K562 (cell line): ENCODE measurements around the gene FRMD5. TPM values are rescaled to one million over a fixed set of nuclear protein-coding genes. Genes with fewer than 3 reads are reported as not detected.

Experiments
- ATAC-seq: fragments of 200-7000 bp; cut with Tn5 transposase; 3 replicates; pipeline ENCODE4 v1.9.1; 2020; ENCODE audit warnings: moderate library complexity
- BruUV-seq: library from RNA; stranded (reverse); fragments of 400-500 nt; replicated peaks from 2 replicates; lab custom pipeline; 2021; lab: Mats Ljungman, UMichigan
- CTCF ChIA-PET: fragments of 300-600 bp; formaldehyde crosslinking; extraction: SDS; loops from one replicate; lab custom pipeline; 2021; ENCODE audit warnings: low intra/inter-chr PET ratio; lab: Yijun Ruan, JAX
- POLR2A ChIA-PET: fragments of 300-600, 350-650 bp; sonication (Branson Sonifier 250); formaldehyde crosslinking; extraction: SDS; loops from one replicate; lab custom pipeline; 2021; ENCODE audit warnings: antibody characterized with exemption, inconsistent platforms; lab: Yijun Ruan, JAX
- DNase-seq, 4 experiments: peaks; one replicate each; pipeline versions ENCODE4 v3.0.0 to v3.0.0-alpha.2; 2011 to 2018; ENCODE audit warnings: low spot score in 3 of 4, mixed read lengths in 3 of 4; ENCODE audit errors: extremely low read depth in 1 of 4
- FAIRE-seq: peaks from 2 replicates; lab custom pipeline; 2011; peaks lifted over from hg19 to GRCh38; lab: Jason Lieb, UNC
- H2AFZ ChIP-seq: 2 replicates; pipeline ENCODE4 v1.6.0; 2011; ENCODE audit warnings: low read depth, low read length, control low read depth, inconsistent platforms
- H3K27ac ChIP-seq: fragments of 200-600 bp; 3 replicates; pipeline ENCODE4 v1.8.0; 2011; ENCODE audit warnings: low read depth, mild to moderate bottlenecking, control low read depth, inconsistent platforms, low read length, moderate library complexity, mixed read lengths; ENCODE audit errors: extremely low read depth
- H3K27me3 ChIP-seq, 2 experiments: fragments of 300-600 bp in 1 of 2; 2 replicates in 1 of 2; 3 replicates in 1 of 2; pipeline versions ENCODE4 v1.6.0 to v1.8.0; 2011; ENCODE audit warnings: inconsistent platforms in 2 of 2, low read length in 2 of 2, mild to moderate bottlenecking in 1 of 2, mixed read lengths in 1 of 2, moderate library complexity in 1 of 2; ENCODE audit not compliant: control insufficient read depth in 2 of 2, insufficient read depth in 2 of 2
- H3K36me3 ChIP-seq: fragments of 300-600 bp; 3 replicates; pipeline ENCODE4 v1.8.0; 2011; ENCODE audit warnings: mild to moderate bottlenecking, low read length, inconsistent platforms; ENCODE audit not compliant: control insufficient read depth, insufficient read depth
- H3K4me1 ChIP-seq, 2 experiments: fragments of 200-600 bp in 1 of 2; replicated peaks in 1 of 2; 2 replicates in 1 of 2; 3 replicates in 1 of 2; pipeline versions ENCODE4 v1.5.1 to v1.8.0; 2011; ENCODE audit warnings: inconsistent platforms in 2 of 2, low read length in 2 of 2, mild to moderate bottlenecking in 1 of 2, mixed read lengths in 1 of 2, moderate library complexity in 1 of 2; ENCODE audit not compliant: control insufficient read depth in 2 of 2, insufficient read depth in 2 of 2
- H3K4me2 ChIP-seq: 2 replicates; pipeline ENCODE4 v1.6.1; 2011; ENCODE audit warnings: low read length, control low read depth, inconsistent platforms, mixed read lengths; ENCODE audit not compliant: insufficient read depth
- H3K4me3 ChIP-seq: fragments of 200-600 bp; sonication (generic), shearing (Covaris generic); 2 replicates; pipeline ENCODE4 v1.5.1; 2016; ENCODE audit warnings: control low read depth, inconsistent platforms
- H3K79me2 ChIP-seq: fragments of 200-600 bp; 3 replicates; pipeline ENCODE4 v1.8.0; 2011; ENCODE audit warnings: low read length, inconsistent platforms; ENCODE audit not compliant: control insufficient read depth, insufficient read depth
- H3K9ac ChIP-seq, 2 experiments: 2 replicates each; pipeline versions ENCODE4 v1.6.0 to v1.6.1; 2011; ENCODE audit warnings: low read depth in 2 of 2, low read length in 2 of 2, control low read depth in 1 of 2, inconsistent platforms in 1 of 2, mild to moderate bottlenecking in 1 of 2, mixed read lengths in 1 of 2; ENCODE audit not compliant: insufficient read depth in 1 of 2
- H3K9me1 ChIP-seq: one replicate; pipeline ENCODE4 v1.6.0; 2011; ENCODE audit warnings: inconsistent platforms, mild to moderate bottlenecking, low read length, moderate library complexity; ENCODE audit not compliant: control insufficient read depth, insufficient read depth
- H3K9me3 ChIP-seq: replicated peaks from 2 replicates; pipeline ENCODE4 v1.5.1; 2011; ENCODE audit warnings: low read depth, low read length, inconsistent platforms; ENCODE audit not compliant: control insufficient read depth, insufficient read depth
- H4K20me1 ChIP-seq: replicated peaks from 2 replicates; pipeline ENCODE4 v1.6.1; 2011; ENCODE audit warnings: low read length, inconsistent platforms, mixed read lengths; ENCODE audit not compliant: control insufficient read depth, insufficient read depth
- CBX1 ChIP-seq: sonication (generic); IDR thresholded peaks from 2 replicates; pipeline ENCODE4 v1.6.1; 2016; ENCODE audit warnings: antibody characterized with exemption, low read depth, mild to moderate bottlenecking
- DNMT1 ChIP-seq: fragments of 450-650 bp; IDR thresholded peaks from 2 replicates; pipeline ENCODE4 v1.6.1; 2016; ENCODE audit warnings: antibody characterized with exemption, mild to moderate bottlenecking
- RHOXF2B ChIP-seq: fragments of 250-450 bp; sonication (Bioruptor Pico); conservative IDR thresholded peaks from 2 replicates; pipeline ENCODE4 v1.5.1; 2021
- SETDB1 ChIP-seq: IDR thresholded peaks from one replicate; pipeline ENCODE4 v1.6.1; 2012; ENCODE audit warnings: low read length, control low read depth, inconsistent platforms
- SMC3 ChIP-seq: conservative IDR thresholded peaks from 2 replicates; pipeline ENCODE4 v1.6.1; 2011; ENCODE audit warnings: low read depth, low read length, improper control_type of control experiment; ENCODE audit not compliant: insufficient read depth
- TAL1 ChIP-seq: fragments of 450-650 bp; IDR thresholded peaks from 2 replicates; pipeline ENCODE4 v1.6.1; 2016; ENCODE audit warnings: mild to moderate bottlenecking
- ZNF589 ChIP-seq: fragments of 200-800 bp; sonication (Bioruptor generic); IDR thresholded peaks from 2 replicates; pipeline ENCODE4 v1.6.1; 2016; ENCODE audit warnings: low read depth, missing genetic modification characterization, missing compliant biosample characterization
- WGBS: fragments of 100-300 bp; shearing (Covaris generic); methylation state at CpG from one replicate; pipeline ENCODE4 v1.1.6; 2016; ENCODE audit warnings: low coverage, mixed read lengths; ENCODE audit not compliant: insufficient coverage; ENCODE audit errors: missing lambda C conversion rate; 5-methylcytosine and 5-hydroxymethylcytosine counted together
- in situ Hi-C: fragments of 300-500 bp; cut with MboI; formaldehyde crosslinking; loops from 4 replicates; pipeline ENCODE4 v1.15.0; 2018; ENCODE audit warnings: inconsistent platforms, mixed read lengths
- intact Hi-C: fragments of 100-400 bp; cut with micrococcal nuclease; formaldehyde crosslinking; loops from 2 replicates; pipeline ENCODE4 v1.14.2; 2022
- polyA plus RNA-seq, 8 experiments: library from polyadenylated mRNA; depleted of rRNA in 4 of 8; stranded (reverse) in 5 of 8; unstranded in 3 of 8; fragments of >200 nt; fragmentation: Nextera tagmentation in 2 of 8; fragmentation: Illumina TruSeq in 1 of 8; extraction: Ambion mirVana in 2 of 8; extraction: Trizol in 1 of 8; gene quantifications; 2 replicates each; pipeline versions ENCODE4 v1.2.1 to v1.2.3, GENCODE V29; 2011 to 2014; ENCODE audit warnings: inconsistent platforms in 1 of 8, missing spikeins in 1 of 8
- total RNA-seq, 7 experiments: library from RNA; depleted of rRNA in 6 of 7; stranded (reverse); fragments of >200 nt in 6 of 7; fragmentation: Illumina TruSeq in 2 of 7; extraction: Trizol in 2 of 7; gene quantifications; 2 replicates each; pipeline versions ENCODE4 v1.2.1 to v1.2.3, GENCODE V29; 2011 to 2021; ENCODE audit warnings: low replicate concordance in 1 of 7
- TF ChIP-seq, protein P1 (sequence below), 2 experiments: fragments of 150-350 bp in 1 of 2; IDR thresholded peaks; 2 replicates each; pipeline ENCODE4 v1.6.1; 2012 to 2016; ENCODE audit warnings: low read depth in 2 of 2, low read length in 2 of 2, mild to moderate bottlenecking in 1 of 2, moderate library complexity in 1 of 2

The FRMD5 gene
- total and polyA plus RNA-seq, 9 of the 15 experiments (the other 6 are each of a cell fraction or from before 2014, with no cell fraction given): 0.13 to 0.38 TPM; not detected in 7

GRCh38 chr15:43896543-43896942 is 298.5 kb downstream of the FRMD5 start:
- no peak for ATAC-seq
- H2AFZ ChIP-seq: no peak overlapping the region
- no peak overlapping the region for H3K4me2 ChIP-seq
- BruUV-seq: no TSS peak
- no peak overlapping the region for H3K9ac ChIP-seq
- FAIRE-seq: peak; percentile 26
- in situ Hi-C loops: no loop called here
- peaks cover 11 to 20% of the 10 kb centered on the region in 2 experiments for H3K4me1 ChIP-seq
- H3K9me3 ChIP-seq: no peaks in the 10 kb centered on the region
- ChIA-PET CTCF (no interaction called here), POLR2A (interaction anchor here (0.8 to 2.0 kb wide), 3 partner anchors 10 to 37 kb away, joined by 3 to 9 read pairs (median 3); no protein-coding TSS in a partner anchor)
- no peak for TF ChIP-seq SMC3
- no peak for TF ChIP-seq TAL1
- no peak for TF ChIP-seq SETDB1
- TF ChIP-seq, protein P1, sequence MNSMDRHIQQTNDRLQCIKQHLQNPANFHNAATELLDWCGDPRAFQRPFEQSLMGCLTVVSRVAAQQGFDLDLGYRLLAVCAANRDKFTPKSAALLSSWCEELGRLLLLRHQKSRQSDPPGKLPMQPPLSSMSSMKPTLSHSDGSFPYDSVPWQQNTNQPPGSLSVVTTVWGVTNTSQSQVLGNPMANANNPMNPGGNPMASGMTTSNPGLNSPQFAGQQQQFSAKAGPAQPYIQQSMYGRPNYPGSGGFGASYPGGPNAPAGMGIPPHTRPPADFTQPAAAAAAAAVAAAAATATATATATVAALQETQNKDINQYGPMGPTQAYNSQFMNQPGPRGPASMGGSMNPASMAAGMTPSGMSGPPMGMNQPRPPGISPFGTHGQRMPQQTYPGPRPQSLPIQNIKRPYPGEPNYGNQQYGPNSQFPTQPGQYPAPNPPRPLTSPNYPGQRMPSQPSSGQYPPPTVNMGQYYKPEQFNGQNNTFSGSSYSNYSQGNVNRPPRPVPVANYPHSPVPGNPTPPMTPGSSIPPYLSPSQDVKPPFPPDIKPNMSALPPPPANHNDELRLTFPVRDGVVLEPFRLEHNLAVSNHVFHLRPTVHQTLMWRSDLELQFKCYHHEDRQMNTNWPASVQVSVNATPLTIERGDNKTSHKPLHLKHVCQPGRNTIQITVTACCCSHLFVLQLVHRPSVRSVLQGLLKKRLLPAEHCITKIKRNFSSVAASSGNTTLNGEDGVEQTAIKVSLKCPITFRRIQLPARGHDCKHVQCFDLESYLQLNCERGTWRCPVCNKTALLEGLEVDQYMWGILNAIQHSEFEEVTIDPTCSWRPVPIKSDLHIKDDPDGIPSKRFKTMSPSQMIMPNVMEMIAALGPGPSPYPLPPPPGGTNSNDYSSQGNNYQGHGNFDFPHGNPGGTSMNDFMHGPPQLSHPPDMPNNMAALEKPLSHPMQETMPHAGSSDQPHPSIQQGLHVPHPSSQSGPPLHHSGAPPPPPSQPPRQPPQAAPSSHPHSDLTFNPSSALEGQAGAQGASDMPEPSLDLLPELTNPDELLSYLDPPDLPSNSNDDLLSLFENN (IDR thresholded peaks at IDR 0.05; ENCODE audit: low read depth in 2 of 2, low read length in 2 of 2): no peak
- no peak for TF ChIP-seq ZNF589 (CRISPR knock-in tag)
- TF ChIP-seq CBX1: no peak
- TF ChIP-seq RHOXF2B (CRISPR knock-in tag): no peak
- no peak for TF ChIP-seq DNMT1
- no peaks in the 10 kb centered on the region for H4K20me1 ChIP-seq
- H3K36me3 ChIP-seq: no peaks in the 10 kb centered on the region
- H3K9me1 ChIP-seq: peaks cover 5% of the 10 kb centered on the region
- no peak overlapping the region for H3K4me3 ChIP-seq
- WGBS: 71% methylated on average over 1 of the region's 1 CpG
- DNase-seq: no peak
- no peak overlapping the region for H3K27ac ChIP-seq
- intact Hi-C loops: no loop called here
- H3K27me3 ChIP-seq: no peaks in the 10 kb centered on the region
- no peaks in the 10 kb centered on the region for H3K79me2 ChIP-seq
